ENCODE results near the gene CASK.

The CASK gene

DNA sequence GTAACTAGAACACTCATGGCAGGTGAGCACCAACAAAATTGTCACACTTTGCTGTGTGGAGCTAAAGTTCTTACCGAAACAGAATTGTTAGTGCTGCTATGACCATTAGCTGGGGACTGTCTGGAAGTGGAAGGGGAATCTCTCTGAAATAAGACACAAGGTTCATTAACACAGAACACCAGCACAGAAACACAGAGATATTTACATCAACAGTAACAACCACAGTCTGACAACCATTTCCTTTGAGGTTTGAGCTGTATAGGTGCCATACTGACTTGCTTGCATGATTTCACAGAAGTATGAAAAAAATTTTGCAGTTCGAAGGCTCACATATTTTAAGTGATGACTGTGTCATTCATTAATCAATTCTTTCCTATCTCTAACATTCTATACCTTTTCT lies 366.4 kb downstream of the CASK start:
- H3K4me3 ChIP-seq (replicated peaks; ENCODE audit: low read depth, low read length): no peak overlapping the region
- TF ChIP-seq, protein P1, sequence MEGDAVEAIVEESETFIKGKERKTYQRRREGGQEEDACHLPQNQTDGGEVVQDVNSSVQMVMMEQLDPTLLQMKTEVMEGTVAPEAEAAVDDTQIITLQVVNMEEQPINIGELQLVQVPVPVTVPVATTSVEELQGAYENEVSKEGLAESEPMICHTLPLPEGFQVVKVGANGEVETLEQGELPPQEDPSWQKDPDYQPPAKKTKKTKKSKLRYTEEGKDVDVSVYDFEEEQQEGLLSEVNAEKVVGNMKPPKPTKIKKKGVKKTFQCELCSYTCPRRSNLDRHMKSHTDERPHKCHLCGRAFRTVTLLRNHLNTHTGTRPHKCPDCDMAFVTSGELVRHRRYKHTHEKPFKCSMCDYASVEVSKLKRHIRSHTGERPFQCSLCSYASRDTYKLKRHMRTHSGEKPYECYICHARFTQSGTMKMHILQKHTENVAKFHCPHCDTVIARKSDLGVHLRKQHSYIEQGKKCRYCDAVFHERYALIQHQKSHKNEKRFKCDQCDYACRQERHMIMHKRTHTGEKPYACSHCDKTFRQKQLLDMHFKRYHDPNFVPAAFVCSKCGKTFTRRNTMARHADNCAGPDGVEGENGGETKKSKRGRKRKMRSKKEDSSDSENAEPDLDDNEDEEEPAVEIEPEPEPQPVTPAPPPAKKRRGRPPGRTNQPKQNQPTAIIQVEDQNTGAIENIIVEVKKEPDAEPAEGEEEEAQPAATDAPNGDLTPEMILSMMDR (IDR thresholded peaks at IDR 0.05; ENCODE audit: low read length, missing control alignments): no peak

DNA sequence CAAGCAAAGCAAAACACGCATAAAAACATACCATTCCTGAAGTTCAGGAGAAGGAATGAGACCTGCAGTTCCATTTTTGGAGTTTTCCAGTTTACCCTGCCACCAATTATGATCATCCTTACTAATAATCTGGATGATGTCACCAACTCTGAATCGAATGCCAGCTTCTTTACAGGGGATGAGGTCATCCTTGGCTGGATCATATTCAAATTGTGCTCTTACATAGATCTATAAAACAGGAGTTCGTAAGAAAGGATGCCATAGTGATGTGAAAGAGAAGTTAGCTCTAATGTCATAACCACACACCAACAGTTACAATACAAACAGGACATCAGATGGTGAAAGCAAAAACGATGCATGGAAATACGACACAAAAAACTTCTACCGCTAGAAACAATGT lies 369.7 kb downstream of the CASK start:
- H3K4me3 ChIP-seq (replicated peaks; ENCODE audit: low read depth, low read length): no peak overlapping the region
- no peak for DNase-seq (ENCODE audit: low read depth)
- TF ChIP-seq, protein P1 (IDR thresholded peaks at IDR 0.05; ENCODE audit: low read length, missing control alignments): no peak

More for the DNA sequence above, 366.4 kb downstream of the CASK start:
- no peak for DNase-seq (ENCODE audit: low read depth)

DNA sequence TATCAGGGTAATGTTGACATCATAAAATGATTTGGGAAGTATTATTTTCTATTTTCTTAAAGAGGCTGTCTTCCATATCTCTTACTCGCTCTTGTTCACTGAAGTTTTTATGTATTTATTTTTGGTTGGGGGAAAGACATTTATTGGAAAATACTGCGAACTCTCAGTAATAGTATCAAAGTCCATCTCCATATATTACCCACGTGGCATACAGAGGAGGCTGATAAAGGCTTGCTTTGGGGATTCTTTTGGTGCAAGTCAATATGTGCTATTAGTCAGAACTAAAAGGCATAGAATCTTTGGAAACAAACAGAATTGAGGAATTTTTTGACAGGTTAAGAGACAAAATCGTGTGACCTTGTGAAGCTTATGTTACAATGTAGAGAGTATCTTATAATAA lies 374.9 kb downstream of the CASK start:
- H3K4me3 ChIP-seq (replicated peaks; ENCODE audit: low read depth, low read length): no peak overlapping the region
- TF ChIP-seq, protein P1 (IDR thresholded peaks at IDR 0.05; ENCODE audit: low read length, missing control alignments): no peak
- no peak for DNase-seq (ENCODE audit: low read depth)

DNA sequence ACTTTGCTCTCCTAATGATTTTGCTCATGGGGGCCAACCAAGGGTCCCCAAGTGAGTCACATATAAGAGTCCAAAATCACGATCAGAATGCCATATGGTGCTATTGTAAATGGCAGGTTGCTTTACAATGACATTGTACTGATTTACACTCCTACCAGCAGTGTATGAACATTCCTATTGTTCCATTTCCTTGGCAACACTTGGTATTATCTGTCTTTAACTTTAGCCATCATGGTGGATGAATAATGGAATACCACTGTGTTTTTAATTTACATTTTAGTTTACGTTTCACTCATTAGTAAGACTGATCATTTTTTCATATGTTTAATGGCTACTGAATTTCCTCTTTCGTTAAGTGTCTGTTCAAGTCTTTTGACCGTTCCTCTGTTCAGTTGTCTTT lies 379.7 kb downstream of the CASK start:
- TF ChIP-seq, protein P1 (IDR thresholded peaks at IDR 0.05; ENCODE audit: low read length, missing control alignments): no peak
- DNase-seq (ENCODE audit: low read depth): no peak
- no peak overlapping the region for H3K4me3 ChIP-seq (replicated peaks; ENCODE audit: low read depth, low read length)

DNA sequence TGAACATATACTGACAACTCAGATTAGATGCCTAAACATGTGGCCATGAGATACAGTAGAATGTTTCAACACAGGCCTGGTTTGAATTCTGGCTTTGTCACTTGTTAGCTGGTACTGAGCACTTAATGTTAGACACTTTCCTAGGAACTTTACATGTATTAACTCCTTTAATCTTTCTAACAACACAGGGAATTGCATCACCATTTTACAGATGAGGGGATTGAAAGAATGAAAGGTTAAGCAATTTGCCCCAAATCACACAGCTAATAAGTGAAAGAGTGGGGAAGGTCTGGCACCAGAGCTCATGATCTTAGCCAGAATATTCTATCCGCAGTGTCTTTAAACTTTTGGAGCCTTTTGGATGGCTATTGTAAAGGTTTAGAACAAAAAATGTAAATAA lies 380.3 kb downstream of the CASK start:
- no peak overlapping the region for H3K4me3 ChIP-seq (replicated peaks; ENCODE audit: low read depth, low read length)
- no peak for DNase-seq (ENCODE audit: low read depth)
- TF ChIP-seq, protein P1 (IDR thresholded peaks at IDR 0.05; ENCODE audit: low read length, missing control alignments): no peak

DNA sequence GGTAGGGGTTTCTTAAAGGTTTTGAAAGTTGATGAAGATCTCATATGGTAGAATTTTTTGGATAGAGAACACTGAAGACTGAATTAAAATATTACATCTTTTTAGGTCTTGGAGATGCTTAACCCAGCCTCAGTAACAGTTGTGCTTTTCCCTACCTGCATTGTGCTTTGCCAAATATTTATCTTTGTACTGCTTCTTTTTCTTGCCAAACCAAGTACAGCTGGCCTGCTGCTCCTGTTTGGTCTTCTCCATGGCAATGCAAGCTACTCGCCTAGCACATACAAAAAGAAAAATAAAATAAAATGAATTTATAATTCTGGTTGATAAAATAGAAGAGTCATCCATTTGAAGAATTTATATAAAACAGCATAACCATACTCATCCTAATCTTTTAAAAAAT lies 380.8 kb downstream of the CASK start:
- H3K4me3 ChIP-seq (replicated peaks; ENCODE audit: low read depth, low read length): no peak overlapping the region
- no peak for DNase-seq (ENCODE audit: low read depth)
- TF ChIP-seq, protein P1 (IDR thresholded peaks at IDR 0.05; ENCODE audit: low read length, missing control alignments): no peak

DNA sequence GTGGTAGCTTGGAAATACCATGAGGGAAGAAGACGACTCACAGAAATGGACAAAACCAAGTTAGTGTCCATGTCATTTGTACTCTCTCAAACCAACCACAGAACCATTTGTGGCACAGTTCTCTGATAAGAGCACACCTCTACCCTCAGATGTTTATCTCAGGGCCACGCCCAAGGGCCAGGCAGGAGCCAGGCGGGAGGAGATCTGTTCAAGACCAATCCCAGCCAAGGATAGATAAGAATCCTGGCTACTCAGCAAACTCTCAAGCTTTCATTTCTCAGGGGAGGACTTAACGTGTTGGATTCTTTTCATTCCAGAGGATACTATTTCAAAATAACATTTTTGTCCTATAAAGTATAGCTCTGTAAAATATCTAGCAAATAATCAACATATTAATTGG lies 381.2 kb downstream of the CASK start:
- DNase-seq (ENCODE audit: low read depth): no peak
- H3K4me3 ChIP-seq (replicated peaks; ENCODE audit: low read depth, low read length): no peak overlapping the region
- TF ChIP-seq, protein P1 (IDR thresholded peaks at IDR 0.05; ENCODE audit: low read length, missing control alignments): no peak
